Measurements from ENCODE around the gene CLCN7. TPM values are rescaled to one million over a fixed set of nuclear protein-coding genes. Genes with fewer than 3 reads are reported as not detected.

Gene CLCN7
- total RNA-seq, 2 donors from 2014 or later, result 43.3 to 47.0 TPM

- no peak for ATAC-seq (ENCODE audit: insufficient number of reproducible peaks, low FRiP score, low read depth)
- H3K9me3 ChIP-seq, result no peaks in the 10 kb centered on the region
- H3K36me3 ChIP-seq, result no peaks in the 10 kb centered on the region
- H3K27ac ChIP-seq, result no peak within 1 kb of the TSS
- H3K27me3 ChIP-seq (replicated peaks; ENCODE audit: insufficient read depth), result no peaks in the 10 kb centered on the region
- H3K4me3 ChIP-seq, result no peak within 1 kb of the TSS
- TF ChIP-seq, protein P1, sequence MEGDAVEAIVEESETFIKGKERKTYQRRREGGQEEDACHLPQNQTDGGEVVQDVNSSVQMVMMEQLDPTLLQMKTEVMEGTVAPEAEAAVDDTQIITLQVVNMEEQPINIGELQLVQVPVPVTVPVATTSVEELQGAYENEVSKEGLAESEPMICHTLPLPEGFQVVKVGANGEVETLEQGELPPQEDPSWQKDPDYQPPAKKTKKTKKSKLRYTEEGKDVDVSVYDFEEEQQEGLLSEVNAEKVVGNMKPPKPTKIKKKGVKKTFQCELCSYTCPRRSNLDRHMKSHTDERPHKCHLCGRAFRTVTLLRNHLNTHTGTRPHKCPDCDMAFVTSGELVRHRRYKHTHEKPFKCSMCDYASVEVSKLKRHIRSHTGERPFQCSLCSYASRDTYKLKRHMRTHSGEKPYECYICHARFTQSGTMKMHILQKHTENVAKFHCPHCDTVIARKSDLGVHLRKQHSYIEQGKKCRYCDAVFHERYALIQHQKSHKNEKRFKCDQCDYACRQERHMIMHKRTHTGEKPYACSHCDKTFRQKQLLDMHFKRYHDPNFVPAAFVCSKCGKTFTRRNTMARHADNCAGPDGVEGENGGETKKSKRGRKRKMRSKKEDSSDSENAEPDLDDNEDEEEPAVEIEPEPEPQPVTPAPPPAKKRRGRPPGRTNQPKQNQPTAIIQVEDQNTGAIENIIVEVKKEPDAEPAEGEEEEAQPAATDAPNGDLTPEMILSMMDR (IDR thresholded peaks at IDR 0.05), result no peak
- DNase-seq (ENCODE audit: low spot score), result no peak
- peaks cover 5 to 7% of the 10 kb centered on the region in 2 donors for H3K4me1 ChIP-seq (ENCODE audit: control insufficient read depth in 1 of 2, low read depth in 2 of 2)
Measured at GRCh38 chr16:1488619-1489018, 13.8 kb upstream of the CLCN7 start, which contains the start of gene PTX4. Gene PTX4, minus strand, starts transcription at chr16:1488944. Its CDS starts 35 bp downstream, at chr16:1488909.

- Histone ChIP-seq H3K4me3 (no peak overlapping the region), H3K9me3 (no peaks in the 10 kb centered on the region), H3K27ac (no peak overlapping the region), H3K4me1 (ENCODE audit: control insufficient read depth in 1 of 2, low read depth in 2 of 2) (peaks cover 5 to 7% of the 10 kb centered on the region in 2 donors), H3K36me3 (no peaks in the 10 kb centered on the region), H3K27me3 (replicated peaks; ENCODE audit: insufficient read depth) (no peaks in the 10 kb centered on the region)
- DNase-seq (ENCODE audit: low spot score) (no peak), ATAC-seq (ENCODE audit: insufficient number of reproducible peaks, low FRiP score, low read depth) (no peak)
- TF ChIP-seq, protein P1 (IDR thresholded peaks at IDR 0.05), result no peak
Measured at GRCh38 chr16:1488054-1488601, 13.3 kb upstream of the CLCN7 start.

DNA sequence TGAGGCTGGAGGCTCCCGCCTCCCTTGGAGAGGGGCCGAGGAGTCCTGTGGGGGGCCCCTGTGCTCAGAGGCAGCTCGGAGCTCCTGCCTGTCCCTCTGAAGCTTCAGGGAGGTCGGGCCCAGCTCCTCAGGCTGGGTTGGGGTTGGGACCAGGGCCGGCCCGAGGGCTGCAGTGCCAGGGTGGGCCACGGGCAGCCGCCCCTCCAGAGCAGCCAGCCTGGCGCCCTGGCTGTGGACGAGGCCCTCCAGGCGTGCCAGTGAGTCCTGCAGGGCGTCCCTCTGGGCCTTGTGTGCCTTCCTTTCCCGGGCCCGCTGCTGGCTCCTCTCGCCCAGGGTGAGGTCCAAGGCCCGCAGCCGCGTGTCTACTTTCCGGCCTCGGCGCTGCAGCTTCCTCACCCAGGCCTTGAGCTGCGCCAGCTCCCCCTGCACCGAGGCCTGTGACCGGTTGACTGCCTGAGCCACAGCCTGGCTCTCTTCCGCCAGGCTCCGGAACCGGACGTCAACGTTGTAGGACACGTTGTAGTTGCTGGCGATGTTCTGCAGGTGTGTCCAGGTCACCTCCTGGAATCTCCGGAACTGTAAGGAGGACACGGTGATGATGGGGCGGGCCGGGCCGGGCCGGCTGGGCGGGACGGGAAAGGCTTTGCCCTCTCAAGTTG is 12.7 kb upstream of the CLCN7 start:
- Histone ChIP-seq H3K27ac (no peak overlapping the region), H3K27me3 (replicated peaks; ENCODE audit: insufficient read depth) (no peaks in the 10 kb centered on the region), H3K9me3 (no peaks in the 10 kb centered on the region), H3K4me1 (ENCODE audit: control insufficient read depth in 1 of 2, low read depth in 2 of 2) (peaks cover under 1 to 2% of the 10 kb centered on the region in 2 donors), H3K36me3 (no peaks in the 10 kb centered on the region), H3K4me3 (no peak overlapping the region)
- DNase-seq (ENCODE audit: low spot score) (no peak), ATAC-seq (ENCODE audit: insufficient number of reproducible peaks, low FRiP score, low read depth) (no peak)
- TF ChIP-seq, protein P1 (IDR thresholded peaks at IDR 0.05), result no peak

- ATAC-seq (ENCODE audit: insufficient number of reproducible peaks, low FRiP score, low read depth), result no peak
- TF ChIP-seq, protein P1 (IDR thresholded peaks at IDR 0.05), result no peak
Measured at GRCh38 chr16:1486551-1487390, 11.9 kb upstream of the CLCN7 start.

More at GRCh38 chr16:1486551-1487390, 11.9 kb upstream of the CLCN7 start:
- Histone ChIP-seq H3K4me3 (no peak overlapping the region), H3K27me3 (replicated peaks; ENCODE audit: insufficient read depth) (no peaks in the 10 kb centered on the region), H3K27ac (no peak overlapping the region), H3K9me3 (no peaks in the 10 kb centered on the region), H3K36me3 (no peaks in the 10 kb centered on the region), H3K4me1 (ENCODE audit: control insufficient read depth in 1 of 2, low read depth in 2 of 2) (no peaks in the 10 kb centered on the region)
- no peak for DNase-seq (ENCODE audit: low spot score)

All from thoracic aorta (tissue), 2 donors.